ENCODE results near the gene SLCO1B3. TPM values are rescaled to one million over a fixed set of nuclear protein-coding genes. Genes with fewer than 3 reads are reported as not detected.

The SLCO1B3 gene
- total RNA-seq, 1 donor from 2014 or later: not detected

- Mint-ChIP-seq H3K36me3 (ENCODE audit: low read depth) (no peaks in the 10 kb centered on the region), H3K9me3 (peaks cover 8% of the 10 kb centered on the region), H3K4me1 (no peaks in the 10 kb centered on the region), H3K27ac (ENCODE audit: unreplicated experiment) (no peak overlapping the region), H3K27me3 (ENCODE audit: low read depth) (peaks cover 3% of the 10 kb centered on the region), H3K4me3 (no peak overlapping the region)
- no peak for DNase-seq (ENCODE audit: low read depth, low spot score)
- TF ChIP-seq CTCF (conservative IDR thresholded peaks at IDR 0.05): no peak
These were observed 74.6 kb downstream of the SLCO1B3 start for GRCh38 chr12:20885116-20885515.

- H3K27me3 Mint-ChIP-seq (ENCODE audit: low read depth): peaks cover 3% of the 10 kb centered on the region
- H3K4me3 Mint-ChIP-seq: no peak overlapping the region
- H3K4me1 Mint-ChIP-seq: no peaks in the 10 kb centered on the region
These were observed 75.0 kb downstream of the SLCO1B3 start for GRCh38 chr12:20885552-20885951.

GRCh38 chr12:20917269-20917668 is 106.8 kb downstream of the SLCO1B3 start:
- no peaks in the 10 kb centered on the region for H3K36me3 Mint-ChIP-seq (ENCODE audit: low read depth)
- no peaks in the 10 kb centered on the region for H3K27me3 Mint-ChIP-seq (ENCODE audit: low read depth)

More at GRCh38 chr12:20885552-20885951, 75.0 kb downstream of the SLCO1B3 start:
- Mint-ChIP-seq H3K27ac (ENCODE audit: unreplicated experiment) (no peak overlapping the region), H3K9me3 (peaks cover 8% of the 10 kb centered on the region), H3K36me3 (ENCODE audit: low read depth) (no peaks in the 10 kb centered on the region)
- no peak for DNase-seq (ENCODE audit: low read depth, low spot score)
- no peak for TF ChIP-seq CTCF (conservative IDR thresholded peaks at IDR 0.05)

GRCh38 chr12:20917819-20918218 is 107.3 kb downstream of the SLCO1B3 start:
- Mint-ChIP-seq H3K27ac (ENCODE audit: unreplicated experiment) (no peak overlapping the region), H3K27me3 (ENCODE audit: low read depth) (no peaks in the 10 kb centered on the region), H3K36me3 (ENCODE audit: low read depth) (no peaks in the 10 kb centered on the region), H3K4me3 (no peak overlapping the region), H3K4me1 (no peaks in the 10 kb centered on the region), H3K9me3 (peaks cover 6% of the 10 kb centered on the region)
- DNase-seq (ENCODE audit: low read depth, low spot score): no peak
- no peak for TF ChIP-seq CTCF (conservative IDR thresholded peaks at IDR 0.05)

More at GRCh38 chr12:20917269-20917668, 106.8 kb downstream of the SLCO1B3 start:
- TF ChIP-seq CTCF (conservative IDR thresholded peaks at IDR 0.05): no peak
- Mint-ChIP-seq H3K4me3 (no peak overlapping the region), H3K4me1 (no peaks in the 10 kb centered on the region), H3K9me3 (peaks cover 3% of the 10 kb centered on the region), H3K27ac (ENCODE audit: unreplicated experiment) (no peak overlapping the region)
- no peak for DNase-seq (ENCODE audit: low read depth, low spot score)

- Mint-ChIP-seq H3K36me3 (ENCODE audit: low read depth) (no peaks in the 10 kb centered on the region), H3K4me3 (no peak overlapping the region), H3K27ac (ENCODE audit: unreplicated experiment) (no peak overlapping the region), H3K4me1 (no peaks in the 10 kb centered on the region), H3K27me3 (ENCODE audit: low read depth) (peaks cover 5% of the 10 kb centered on the region), H3K9me3 (peaks cover 5% of the 10 kb centered on the region)
- no peak for TF ChIP-seq CTCF (conservative IDR thresholded peaks at IDR 0.05)
- no peak for DNase-seq (ENCODE audit: low read depth, low spot score)
These were observed 121.4 kb downstream of the SLCO1B3 start for GRCh38 chr12:20931894-20932293.

- no peak overlapping the region for H3K4me3 Mint-ChIP-seq
- DNase-seq (ENCODE audit: low read depth, low spot score): peak; percentile 35
- H3K36me3 Mint-ChIP-seq (ENCODE audit: low read depth): no peaks in the 10 kb centered on the region
- no peak overlapping the region for H3K27ac Mint-ChIP-seq (ENCODE audit: unreplicated experiment)
- peak; percentile 75 for TF ChIP-seq CTCF (conservative IDR thresholded peaks at IDR 0.05)
- H3K4me1 Mint-ChIP-seq: no peaks in the 10 kb centered on the region
- H3K27me3 Mint-ChIP-seq (ENCODE audit: low read depth): no peaks in the 10 kb centered on the region
- H3K9me3 Mint-ChIP-seq: peaks cover 6% of the 10 kb centered on the region
These were observed 136.2 kb downstream of the SLCO1B3 start for GRCh38 chr12:20946732-20947131.

Data from neural crest cell (in vitro differentiated cells).